ENCODE results near the gene ZDHHC20.
"Not testable (repeated sequence)": the region's sequence is repeated elsewhere in the genome, so short reads cannot be mapped to it uniquely, and the experiment has no call there.

ZDHHC20 gene

DNA sequence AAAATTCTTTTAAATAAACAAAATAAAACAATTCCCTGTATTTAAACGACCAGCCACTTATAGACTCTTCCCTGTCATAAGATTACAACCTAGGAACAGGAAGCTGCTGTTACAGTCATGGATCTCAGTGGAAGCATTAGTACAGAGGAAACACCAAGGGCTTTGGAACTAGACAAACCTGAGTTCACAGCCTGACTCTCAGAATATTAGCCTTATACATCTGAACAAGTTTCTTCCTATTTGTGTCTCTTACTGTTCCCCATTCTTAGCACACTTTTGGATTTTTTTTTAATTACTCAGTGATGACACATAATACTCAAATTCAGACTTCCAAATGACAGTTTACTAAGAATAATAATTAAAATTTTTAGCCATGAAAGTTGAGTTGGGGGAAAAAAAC, 46.1 kb downstream of the ZDHHC20 start:
- CTCF ChIA-PET = no interaction called here
- no peak for DNase-seq (ENCODE audit: extremely low spot score)
- POLR2A ChIA-PET = no interaction called here
- TF ChIP-seq TARDBP (IDR thresholded peaks at IDR 0.05) = no peak
- TF ChIP-seq NFRKB (IDR thresholded peaks at IDR 0.05) = no peak
- no peak for TF ChIP-seq SP1 (IDR thresholded peaks at IDR 0.05)
- no peak for TF ChIP-seq FOXA1 (IDR thresholded peaks at IDR 0.05)
- no peak for TF ChIP-seq FOXM1 (IDR thresholded peaks at IDR 0.05; ENCODE audit: borderline replicate concordance)
- TF ChIP-seq LEF1 (IDR thresholded peaks at IDR 0.05; ENCODE audit: borderline replicate concordance) = no peak
- TF ChIP-seq ZNF384 (IDR thresholded peaks at IDR 0.05) = no peak

DNA sequence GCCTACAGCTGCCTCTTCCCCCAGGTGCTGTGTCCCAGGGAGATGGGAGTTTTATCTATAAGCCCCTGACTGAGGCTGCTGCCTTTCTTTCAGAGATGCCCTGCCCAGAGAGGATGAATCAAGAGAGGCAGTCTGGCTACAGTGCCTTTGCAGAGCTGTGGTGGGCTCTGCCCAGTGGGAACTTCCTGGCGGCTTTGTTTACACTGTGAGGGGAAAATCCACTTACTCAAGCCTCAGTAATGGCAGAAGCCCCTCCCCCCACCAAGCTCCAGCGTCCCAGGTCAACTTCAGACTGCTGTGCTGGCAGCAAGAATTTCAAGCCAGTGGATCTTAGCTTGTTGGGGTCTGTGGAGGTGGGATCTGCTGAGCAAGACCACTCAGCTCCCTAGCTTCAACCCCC, 48.6 kb downstream of the ZDHHC20 start:
- CTCF ChIA-PET; POLR2A ChIA-PET; DNase-seq (ENCODE audit: extremely low spot score): not testable (repeated sequence)

DNA sequence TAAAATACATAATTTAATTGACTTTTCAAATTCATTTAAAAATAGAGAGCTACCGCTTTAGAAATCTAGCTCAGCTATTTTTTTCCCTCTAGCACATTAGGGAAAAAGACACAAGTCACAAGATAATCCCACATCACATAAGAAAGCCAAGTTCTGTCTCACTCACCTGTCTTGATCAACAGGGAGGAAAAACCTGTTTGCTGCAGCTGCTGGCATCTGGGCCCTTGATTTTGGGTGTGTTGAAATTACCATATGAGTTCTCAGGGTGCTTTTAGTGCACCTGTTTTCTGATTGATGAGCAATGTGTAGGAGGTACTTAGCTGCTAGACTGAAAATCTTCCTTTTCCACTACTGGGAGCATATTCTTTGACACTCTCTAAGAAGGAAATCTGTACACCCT, 53.8 kb downstream of the ZDHHC20 start:
- ChIA-PET CTCF (no interaction called here), POLR2A (no interaction called here)
- DNase-seq (ENCODE audit: extremely low spot score) = no peak
- TF ChIP-seq FOXM1 (IDR thresholded peaks at IDR 0.05; ENCODE audit: borderline replicate concordance) (no peak), NFRKB (IDR thresholded peaks at IDR 0.05) (no peak), ZNF384 (IDR thresholded peaks at IDR 0.05) (no peak), BHLHE40 (IDR thresholded peaks at IDR 0.05; ENCODE audit: borderline replicate concordance) (no peak), TARDBP (IDR thresholded peaks at IDR 0.05) (no peak), ARNT (IDR thresholded peaks at IDR 0.05) (no peak), CTBP1 (IDR thresholded peaks at IDR 0.05; ENCODE audit: borderline replicate concordance) (no peak), SP1 (IDR thresholded peaks at IDR 0.05) (no peak), LEF1 (IDR thresholded peaks at IDR 0.05; ENCODE audit: borderline replicate concordance) (no peak), HDGF (IDR thresholded peaks at IDR 0.05; ENCODE audit: borderline replicate concordance) (no peak), SUZ12 (IDR thresholded peaks at IDR 0.05) (no peak), L3MBTL2 (conservative IDR thresholded peaks at IDR 0.05) (no peak), ELF4 (IDR thresholded peaks at IDR 0.05) (no peak), FOXA1 (IDR thresholded peaks at IDR 0.05) (no peak), FOXK2 (IDR thresholded peaks at IDR 0.05) (no peak)
- TF ChIP-seq, protein P1, sequence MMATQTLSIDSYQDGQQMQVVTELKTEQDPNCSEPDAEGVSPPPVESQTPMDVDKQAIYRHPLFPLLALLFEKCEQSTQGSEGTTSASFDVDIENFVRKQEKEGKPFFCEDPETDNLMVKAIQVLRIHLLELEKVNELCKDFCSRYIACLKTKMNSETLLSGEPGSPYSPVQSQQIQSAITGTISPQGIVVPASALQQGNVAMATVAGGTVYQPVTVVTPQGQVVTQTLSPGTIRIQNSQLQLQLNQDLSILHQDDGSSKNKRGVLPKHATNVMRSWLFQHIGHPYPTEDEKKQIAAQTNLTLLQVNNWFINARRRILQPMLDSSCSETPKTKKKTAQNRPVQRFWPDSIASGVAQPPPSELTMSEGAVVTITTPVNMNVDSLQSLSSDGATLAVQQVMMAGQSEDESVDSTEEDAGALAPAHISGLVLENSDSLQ (IDR thresholded peaks at IDR 0.05) = no peak

DNA sequence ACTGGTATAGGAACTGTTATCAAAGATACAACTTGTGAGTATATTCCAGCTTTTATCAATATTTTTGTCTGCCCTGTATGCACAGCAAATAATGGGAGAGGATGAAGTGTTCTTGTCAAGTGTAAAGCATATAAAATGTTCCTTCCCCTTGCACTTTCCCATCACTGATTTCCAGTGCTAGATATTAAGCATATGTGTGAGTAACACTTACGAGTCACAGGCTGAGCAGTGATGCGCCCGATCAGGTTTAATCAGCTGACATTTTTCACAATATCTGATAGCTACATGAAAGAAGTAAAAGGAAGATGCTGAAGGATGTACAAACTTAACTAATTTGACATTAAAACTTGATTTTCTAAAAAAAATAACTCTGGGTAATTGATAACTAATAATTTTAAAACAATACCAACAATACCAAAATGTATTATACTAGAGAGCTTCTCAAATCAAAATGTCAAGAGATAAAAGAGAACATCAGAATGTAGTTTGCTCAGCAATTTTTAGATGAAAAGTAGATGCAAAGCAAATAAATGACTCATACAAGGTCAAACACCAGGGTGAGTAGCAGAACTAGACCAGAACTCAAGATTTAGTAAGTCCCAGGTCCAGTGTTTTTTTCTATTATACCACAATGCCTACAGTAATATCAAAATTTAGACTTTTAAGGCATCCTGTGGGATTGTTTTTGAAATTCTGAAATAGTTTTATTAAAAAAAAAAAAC, 56.4 kb downstream of the ZDHHC20 start:
- POLR2A ChIA-PET = no interaction called here
- CTCF ChIA-PET = no interaction called here
- no peak for DNase-seq (ENCODE audit: extremely low spot score)
- TF ChIP-seq NFRKB (IDR thresholded peaks at IDR 0.05) (no peak), BHLHE40 (IDR thresholded peaks at IDR 0.05; ENCODE audit: borderline replicate concordance) (no peak), FOXM1 (IDR thresholded peaks at IDR 0.05; ENCODE audit: borderline replicate concordance) (no peak), LEF1 (IDR thresholded peaks at IDR 0.05; ENCODE audit: borderline replicate concordance) (no peak), L3MBTL2 (conservative IDR thresholded peaks at IDR 0.05) (no peak), SP1 (IDR thresholded peaks at IDR 0.05) (no peak), ZNF384 (IDR thresholded peaks at IDR 0.05) (no peak), ARNT (IDR thresholded peaks at IDR 0.05) (no peak), FOXK2 (IDR thresholded peaks at IDR 0.05) (no peak), ELF4 (IDR thresholded peaks at IDR 0.05) (no peak), CTBP1 (IDR thresholded peaks at IDR 0.05; ENCODE audit: borderline replicate concordance) (no peak), FOXA1 (IDR thresholded peaks at IDR 0.05) (no peak), SUZ12 (IDR thresholded peaks at IDR 0.05) (no peak)

DNA sequence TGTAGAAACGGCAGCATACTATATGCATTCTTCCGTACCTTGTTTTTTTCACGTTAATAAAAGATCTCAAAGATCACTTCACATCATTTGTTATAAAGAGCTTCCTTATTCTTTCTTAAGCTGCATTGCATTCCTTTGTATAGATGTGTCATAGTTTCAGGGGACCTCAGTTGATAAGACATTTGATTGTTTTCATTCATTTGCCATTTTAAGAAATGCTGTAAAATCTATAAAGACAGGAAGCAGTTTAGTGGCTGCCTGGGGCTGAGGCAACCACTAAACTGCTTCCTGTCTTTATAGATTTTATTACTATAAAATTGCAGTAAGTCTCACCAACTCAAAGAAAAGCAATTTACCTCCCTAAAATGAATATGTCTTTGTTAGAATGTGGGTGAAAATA, 59.4 kb downstream of the ZDHHC20 start:
- ChIA-PET CTCF (no interaction called here), POLR2A (no interaction called here)
- TF ChIP-seq ZNF384 (IDR thresholded peaks at IDR 0.05) (no peak), SUZ12 (IDR thresholded peaks at IDR 0.05) (no peak), FOXK2 (IDR thresholded peaks at IDR 0.05) (no peak), LEF1 (IDR thresholded peaks at IDR 0.05; ENCODE audit: borderline replicate concordance) (no peak), FOXA1 (IDR thresholded peaks at IDR 0.05) (no peak), CTBP1 (IDR thresholded peaks at IDR 0.05; ENCODE audit: borderline replicate concordance) (no peak)
- TF ChIP-seq, protein P1 (IDR thresholded peaks at IDR 0.05) = no peak
- DNase-seq (ENCODE audit: extremely low spot score) = no peak

DNA sequence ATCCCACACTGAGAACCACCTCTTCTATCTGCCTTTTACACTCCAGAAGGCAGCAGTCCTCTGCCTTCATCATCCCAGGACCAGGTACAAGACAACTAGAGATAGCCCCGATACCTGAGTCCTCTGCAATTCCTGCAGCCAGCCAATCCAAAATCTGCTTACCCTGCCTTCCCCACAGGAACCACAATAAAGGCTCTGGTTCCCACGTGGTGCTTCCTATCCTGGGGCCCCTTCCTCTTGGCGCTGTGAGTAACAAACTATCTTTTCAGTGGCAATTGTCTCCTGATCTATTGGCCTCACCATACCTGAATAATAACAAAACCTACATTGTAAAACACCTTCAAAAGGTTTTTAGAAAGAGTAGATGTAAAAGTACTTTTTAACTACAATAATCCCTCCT, 63.1 kb downstream of the ZDHHC20 start:
- CTCF ChIA-PET = interaction anchor here (0.6 to 0.7 kb wide), 2 partner anchors 11 to 99 kb away, joined by 3 read pairs; no protein-coding TSS in a partner anchor
- POLR2A ChIA-PET = no interaction called here
- DNase-seq (ENCODE audit: extremely low spot score) = no peak
- no peak for TF ChIP-seq NFRKB (IDR thresholded peaks at IDR 0.05)
- TF ChIP-seq ZNF384 (IDR thresholded peaks at IDR 0.05) = no peak
- no peak for TF ChIP-seq FOXK2 (IDR thresholded peaks at IDR 0.05)
- TF ChIP-seq TARDBP (IDR thresholded peaks at IDR 0.05) = no peak
- no peak for TF ChIP-seq HDGF (IDR thresholded peaks at IDR 0.05; ENCODE audit: borderline replicate concordance)
- TF ChIP-seq ELF4 (IDR thresholded peaks at IDR 0.05) = no peak
- TF ChIP-seq BHLHE40 (IDR thresholded peaks at IDR 0.05; ENCODE audit: borderline replicate concordance) = no peak
- TF ChIP-seq FOXM1 (IDR thresholded peaks at IDR 0.05; ENCODE audit: borderline replicate concordance) = no peak
- no peak for TF ChIP-seq CTBP1 (IDR thresholded peaks at IDR 0.05; ENCODE audit: borderline replicate concordance)
- no peak for TF ChIP-seq LEF1 (IDR thresholded peaks at IDR 0.05; ENCODE audit: borderline replicate concordance)
- TF ChIP-seq ARNT (IDR thresholded peaks at IDR 0.05) = no peak
- no peak for TF ChIP-seq SP1 (IDR thresholded peaks at IDR 0.05)
- TF ChIP-seq SUZ12 (IDR thresholded peaks at IDR 0.05) = no peak
- TF ChIP-seq FOXA1 (IDR thresholded peaks at IDR 0.05) = no peak
- TF ChIP-seq L3MBTL2 (conservative IDR thresholded peaks at IDR 0.05) = no peak
- TF ChIP-seq, protein P1 (IDR thresholded peaks at IDR 0.05) = no peak

All from HEK293T (cell line).